Esophagus muscularis mucosa (tissue), 4 donors: ENCODE data around the gene ANOS1.

ENCODE experiments used
- EP300 ChIP-seq: sonication (generic); formaldehyde crosslinking; IDR thresholded peaks from one replicate; pipeline ENCODE4 v1.6.1; 2017; ENCODE audit warnings: antibody characterized with exemption
- POLR2A ChIP-seq: fragments of 450-650 bp; IDR thresholded peaks from one replicate; pipeline ENCODE4 v1.6.1; 2017; ENCODE audit warnings: antibody characterized with exemption, moderate library complexity, mild to moderate bottlenecking, low read depth
- TF ChIP-seq, protein P1 (sequence below), 3 experiments: fragments of 200-600 bp in 2 of 3; fragments of 450-650 bp in 1 of 3; sonication (generic) in 2 of 3; IDR thresholded peaks; one replicate each; pipeline ENCODE4 v1.5.1; 2017 to 2019; ENCODE audit warnings: antibody characterized with exemption in 3 of 3, mild to moderate bottlenecking in 2 of 3, moderate library complexity in 1 of 3

DNA sequence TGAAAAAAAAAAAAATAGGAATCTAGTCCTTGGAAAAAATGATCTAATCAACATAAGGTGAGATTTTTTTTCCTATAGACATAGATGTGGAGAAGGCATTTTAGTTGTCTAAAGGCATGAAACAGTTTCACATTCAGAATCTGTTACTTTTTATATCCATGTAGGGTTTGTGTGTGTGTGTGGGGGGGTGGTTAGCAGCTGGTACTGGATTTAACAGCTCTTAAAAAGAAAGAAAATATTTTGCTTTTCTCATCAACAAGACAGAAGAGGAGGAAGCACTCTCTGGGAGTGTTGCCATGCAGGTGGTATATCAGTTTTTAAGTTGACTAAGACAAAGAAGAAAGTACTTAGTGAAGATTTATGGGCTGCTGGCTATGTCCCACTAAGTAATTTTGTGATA lies 145.0 kb downstream of the ANOS1 start:
- TF ChIP-seq, protein P1, sequence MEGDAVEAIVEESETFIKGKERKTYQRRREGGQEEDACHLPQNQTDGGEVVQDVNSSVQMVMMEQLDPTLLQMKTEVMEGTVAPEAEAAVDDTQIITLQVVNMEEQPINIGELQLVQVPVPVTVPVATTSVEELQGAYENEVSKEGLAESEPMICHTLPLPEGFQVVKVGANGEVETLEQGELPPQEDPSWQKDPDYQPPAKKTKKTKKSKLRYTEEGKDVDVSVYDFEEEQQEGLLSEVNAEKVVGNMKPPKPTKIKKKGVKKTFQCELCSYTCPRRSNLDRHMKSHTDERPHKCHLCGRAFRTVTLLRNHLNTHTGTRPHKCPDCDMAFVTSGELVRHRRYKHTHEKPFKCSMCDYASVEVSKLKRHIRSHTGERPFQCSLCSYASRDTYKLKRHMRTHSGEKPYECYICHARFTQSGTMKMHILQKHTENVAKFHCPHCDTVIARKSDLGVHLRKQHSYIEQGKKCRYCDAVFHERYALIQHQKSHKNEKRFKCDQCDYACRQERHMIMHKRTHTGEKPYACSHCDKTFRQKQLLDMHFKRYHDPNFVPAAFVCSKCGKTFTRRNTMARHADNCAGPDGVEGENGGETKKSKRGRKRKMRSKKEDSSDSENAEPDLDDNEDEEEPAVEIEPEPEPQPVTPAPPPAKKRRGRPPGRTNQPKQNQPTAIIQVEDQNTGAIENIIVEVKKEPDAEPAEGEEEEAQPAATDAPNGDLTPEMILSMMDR (IDR thresholded peaks at IDR 0.05), result no peak
- TF ChIP-seq EP300 (no peak), POLR2A (no peak)
